Endothelial cell (in vitro differentiated cells): ENCODE data around the gene PLD6. TPM values are rescaled to one million over a fixed set of nuclear protein-coding genes. Genes with fewer than 3 reads are reported as not detected.
"Not testable (repeated sequence)": the region's sequence is repeated elsewhere in the genome, so short reads cannot be mapped to it uniquely, and the experiment has no call there.

Experiments used
- DNase-seq: peaks from one replicate; pipeline ENCODE4 v3.0.0; 2021; ENCODE audit warnings: low spot score
- H3K27ac Mint-ChIP-seq: one replicate; pipeline ENCODE4 v1.8.0; 2021; ENCODE audit warnings: mixed read lengths, inconsistent platforms; ENCODE audit not compliant: unreplicated experiment
- H3K27me3 Mint-ChIP-seq: one replicate; pipeline ENCODE4 v1.8.0; 2021; ENCODE audit warnings: mild to moderate bottlenecking, moderate library complexity, mixed read lengths, inconsistent platforms; ENCODE audit not compliant: unreplicated experiment
- H3K36me3 Mint-ChIP-seq: one replicate; pipeline ENCODE4 v1.8.0; 2021; ENCODE audit warnings: mild to moderate bottlenecking, low read depth, mixed read lengths, inconsistent platforms; ENCODE audit not compliant: unreplicated experiment
- H3K4me1 Mint-ChIP-seq: one replicate; pipeline ENCODE4 v1.8.0; 2021; ENCODE audit warnings: mild to moderate bottlenecking, mixed read lengths, inconsistent platforms; ENCODE audit not compliant: unreplicated experiment
- H3K4me3 Mint-ChIP-seq: one replicate; pipeline ENCODE4 v1.8.0; 2021; ENCODE audit warnings: mild to moderate bottlenecking, mixed read lengths, inconsistent platforms; ENCODE audit not compliant: unreplicated experiment
- H3K9me3 Mint-ChIP-seq: one replicate; pipeline ENCODE4 v1.8.0; 2021; ENCODE audit warnings: mixed read lengths, inconsistent platforms; ENCODE audit not compliant: unreplicated experiment
- CTCF ChIP-seq: fragments of 200-600 bp; sonication (generic); IDR thresholded peaks from one replicate; pipeline ENCODE4 v1.5.0; 2021; ENCODE audit warnings: antibody characterized with exemption; ENCODE audit not compliant: unreplicated experiment
- total RNA-seq: library from RNA; stranded (reverse); fragmentation: NEBNext Ultra II Directional; extraction: Animal tissue kit (Norgen Biotek cat#: 25700); gene quantifications from one replicate; pipeline ENCODE4 v1.2.1, GENCODE V29; 2021; ENCODE audit not compliant: unreplicated experiment

PLD6 gene
- total RNA-seq, 1 donor from 2014 or later, result 0.21 TPM

GRCh38 chr17:17186051-17186450 is 20.1 kb downstream of the PLD6 start:
- Mint-ChIP-seq H3K27ac (peak overlapping the region; percentile 86), H3K27me3 (peaks cover 9% of the 10 kb centered on the region), H3K4me3 (peak overlapping the region; percentile 70), H3K4me1 (peaks cover 41% of the 10 kb centered on the region), H3K9me3 (no peaks in the 10 kb centered on the region), H3K36me3 (peaks cover 22% of the 10 kb centered on the region)
- DNase-seq, result no peak
- no peak for TF ChIP-seq CTCF

GRCh38 chr17:17184985-17185757 is 21.0 kb downstream of the PLD6 start:
- H3K27ac Mint-ChIP-seq, result peak overlapping the region; percentile 86
- peaks cover 13% of the 10 kb centered on the region for H3K27me3 Mint-ChIP-seq
- H3K4me1 Mint-ChIP-seq, result peaks cover 38% of the 10 kb centered on the region

GRCh38 chr17:17183744-17184143 is 22.4 kb downstream of the PLD6 start:
- Mint-ChIP-seq H3K4me1 (peaks cover 38% of the 10 kb centered on the region), H3K27ac (peak overlapping the region; percentile 24), H3K36me3 (peaks cover 34% of the 10 kb centered on the region), H3K27me3 (peaks cover 15% of the 10 kb centered on the region), H3K9me3 (no peaks in the 10 kb centered on the region), H3K4me3 (no peak overlapping the region)
- no peak for DNase-seq
- TF ChIP-seq CTCF, result no peak

More at GRCh38 chr17:17184985-17185757, 21.0 kb downstream of the PLD6 start:
- not testable (repeated sequence) for DNase-seq, H3K9me3 Mint-ChIP-seq
- Mint-ChIP-seq H3K4me3 (peak overlapping the region; percentile 74), H3K36me3 (peaks cover 28% of the 10 kb centered on the region)

- no peak overlapping the region for H3K4me3 Mint-ChIP-seq
- H3K27ac Mint-ChIP-seq, result no peak overlapping the region
- H3K36me3 Mint-ChIP-seq, result peaks cover 34% of the 10 kb centered on the region
- DNase-seq, result no peak
- H3K9me3 Mint-ChIP-seq, result no peaks in the 10 kb centered on the region
- peaks cover 37% of the 10 kb centered on the region for H3K4me1 Mint-ChIP-seq
- H3K27me3 Mint-ChIP-seq, result peaks cover 15% of the 10 kb centered on the region
- TF ChIP-seq CTCF, result no peak
Measured at GRCh38 chr17:17182598-17183136, 23.5 kb downstream of the PLD6 start.

- peaks cover 15% of the 10 kb centered on the region for H3K27me3 Mint-ChIP-seq
- H3K36me3 Mint-ChIP-seq, result peaks cover 42% of the 10 kb centered on the region
- no peak for DNase-seq
- H3K9me3 Mint-ChIP-seq, result no peaks in the 10 kb centered on the region
- H3K4me1 Mint-ChIP-seq, result peaks cover 32% of the 10 kb centered on the region
- TF ChIP-seq CTCF, result no peak
- no peak overlapping the region for H3K4me3 Mint-ChIP-seq
- H3K27ac Mint-ChIP-seq, result no peak overlapping the region
Measured at GRCh38 chr17:17181666-17182597, 24.2 kb downstream of the PLD6 start.
